Measurements from ENCODE around the gene RPL39.

DNA sequence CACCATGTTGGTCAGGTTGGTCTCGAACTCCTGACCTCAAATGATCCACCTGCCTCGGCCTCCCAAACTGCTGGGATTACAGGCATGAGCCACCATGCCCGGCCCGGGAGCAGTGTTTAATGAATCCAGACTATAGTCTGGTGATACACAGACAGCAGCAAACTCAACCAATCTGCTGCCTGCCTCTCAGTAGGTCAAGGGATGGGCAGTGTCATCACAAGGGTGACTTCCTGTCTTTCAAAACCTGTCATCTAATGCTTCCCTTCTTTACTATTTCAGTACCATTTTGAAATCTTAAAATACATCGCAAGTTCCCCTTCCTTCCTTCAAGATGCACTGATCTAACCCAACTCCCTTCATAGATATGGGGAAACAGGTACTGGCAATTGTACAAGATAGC, 8.4 kb downstream of the RPL39 start:
- TF ChIP-seq, protein P1, sequence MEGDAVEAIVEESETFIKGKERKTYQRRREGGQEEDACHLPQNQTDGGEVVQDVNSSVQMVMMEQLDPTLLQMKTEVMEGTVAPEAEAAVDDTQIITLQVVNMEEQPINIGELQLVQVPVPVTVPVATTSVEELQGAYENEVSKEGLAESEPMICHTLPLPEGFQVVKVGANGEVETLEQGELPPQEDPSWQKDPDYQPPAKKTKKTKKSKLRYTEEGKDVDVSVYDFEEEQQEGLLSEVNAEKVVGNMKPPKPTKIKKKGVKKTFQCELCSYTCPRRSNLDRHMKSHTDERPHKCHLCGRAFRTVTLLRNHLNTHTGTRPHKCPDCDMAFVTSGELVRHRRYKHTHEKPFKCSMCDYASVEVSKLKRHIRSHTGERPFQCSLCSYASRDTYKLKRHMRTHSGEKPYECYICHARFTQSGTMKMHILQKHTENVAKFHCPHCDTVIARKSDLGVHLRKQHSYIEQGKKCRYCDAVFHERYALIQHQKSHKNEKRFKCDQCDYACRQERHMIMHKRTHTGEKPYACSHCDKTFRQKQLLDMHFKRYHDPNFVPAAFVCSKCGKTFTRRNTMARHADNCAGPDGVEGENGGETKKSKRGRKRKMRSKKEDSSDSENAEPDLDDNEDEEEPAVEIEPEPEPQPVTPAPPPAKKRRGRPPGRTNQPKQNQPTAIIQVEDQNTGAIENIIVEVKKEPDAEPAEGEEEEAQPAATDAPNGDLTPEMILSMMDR (IDR thresholded peaks at IDR 0.05) = no peak
- TF ChIP-seq EP300 (IDR thresholded peaks at IDR 0.05) (no peak), POLR2A (IDR thresholded peaks at IDR 0.05) (no peak)
